NCI-H2081 treated with DMSO at 0.1 percent for 48 hours (cell line): ENCODE measurements around the gene VPS50.
"Not testable (repeated sequence)": the region's sequence is repeated elsewhere in the genome, so short reads cannot be mapped to it uniquely, and the experiment has no call there.

Experiments used
- DNase-seq: peaks from one replicate; lab custom pipeline; 2025; lab: John Stamatoyannopoulos, UW

VPS50 gene

DNA sequence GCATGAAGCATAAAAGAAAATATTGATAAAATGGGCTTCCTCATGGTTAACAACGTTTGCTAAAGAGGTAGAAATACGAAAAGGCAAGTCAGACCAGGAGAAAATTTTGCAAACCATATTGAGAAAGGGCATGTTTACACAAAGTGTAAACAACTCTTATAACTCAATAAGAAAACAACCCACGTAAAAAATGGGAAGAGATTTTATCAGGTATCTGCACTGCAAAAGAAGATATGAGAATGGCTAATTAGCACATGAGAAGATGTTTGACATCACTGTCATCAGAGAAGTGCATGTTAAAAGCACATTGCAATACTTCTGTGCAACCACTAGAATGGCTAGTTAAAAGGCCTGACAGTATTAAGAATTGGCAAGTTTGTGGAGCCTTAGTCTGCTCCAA, 99.5 kb downstream of the VPS50 start:
- DNase-seq, result no peak

DNA sequence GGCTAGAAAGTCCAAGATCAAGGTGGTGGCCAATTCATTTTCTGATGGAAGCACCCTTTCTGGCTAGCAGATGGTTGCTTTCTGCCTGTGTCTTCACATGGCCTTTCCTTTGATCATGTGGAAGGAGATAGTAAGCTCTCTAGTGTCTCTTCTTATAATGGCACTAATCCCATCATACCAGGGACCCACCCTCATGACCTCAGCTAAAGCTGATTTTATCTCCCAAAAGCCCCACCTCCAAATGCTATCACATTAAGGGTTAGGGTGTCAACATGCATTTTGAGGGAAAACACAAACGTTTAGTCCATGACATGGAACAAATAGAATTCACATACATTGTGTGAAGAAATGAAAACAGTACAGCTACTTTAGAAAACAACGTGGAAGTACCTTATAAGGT, 100.0 kb downstream of the VPS50 start:
- no peak for DNase-seq

DNA sequence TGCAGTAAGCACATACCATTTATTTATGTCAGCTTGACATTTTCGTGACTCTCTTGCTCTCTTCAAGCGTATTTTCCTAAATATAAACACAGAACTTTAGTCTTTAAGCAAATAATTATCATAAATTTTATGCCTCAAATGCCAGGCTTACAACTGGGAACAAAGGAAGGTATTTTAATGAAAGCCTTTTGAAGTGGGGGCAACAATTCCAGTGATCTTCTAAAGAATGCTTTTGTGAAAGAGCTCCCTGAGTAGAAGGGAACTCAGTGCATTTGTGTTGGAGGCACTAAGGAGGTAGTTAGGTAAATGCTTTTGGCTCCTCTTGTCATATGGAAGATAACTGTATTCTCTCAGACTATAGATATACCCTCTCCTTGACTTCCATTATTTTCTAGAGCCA, 104.9 kb downstream of the VPS50 start:
- no peak for DNase-seq

DNA sequence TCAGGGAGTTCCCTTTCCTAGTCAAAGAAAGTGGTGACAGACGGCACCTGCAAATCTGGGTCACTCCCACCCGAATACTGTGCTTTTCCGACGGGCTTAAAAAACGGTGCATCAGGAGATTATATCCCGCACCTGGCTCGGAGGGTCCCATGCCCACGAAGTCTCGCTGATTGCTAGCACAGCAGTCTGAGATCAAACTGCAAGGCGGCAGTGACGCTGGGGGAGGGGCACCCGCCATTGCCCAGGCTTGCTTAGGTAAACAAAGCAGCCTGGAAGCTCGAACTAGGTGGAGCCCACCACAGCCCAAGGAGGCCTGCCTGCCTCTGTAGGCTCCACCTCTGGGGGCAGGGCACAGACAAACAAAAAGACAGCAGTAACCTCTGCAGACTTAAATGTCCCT, 110.0 kb downstream of the VPS50 start:
- not testable (repeated sequence) for DNase-seq

DNA sequence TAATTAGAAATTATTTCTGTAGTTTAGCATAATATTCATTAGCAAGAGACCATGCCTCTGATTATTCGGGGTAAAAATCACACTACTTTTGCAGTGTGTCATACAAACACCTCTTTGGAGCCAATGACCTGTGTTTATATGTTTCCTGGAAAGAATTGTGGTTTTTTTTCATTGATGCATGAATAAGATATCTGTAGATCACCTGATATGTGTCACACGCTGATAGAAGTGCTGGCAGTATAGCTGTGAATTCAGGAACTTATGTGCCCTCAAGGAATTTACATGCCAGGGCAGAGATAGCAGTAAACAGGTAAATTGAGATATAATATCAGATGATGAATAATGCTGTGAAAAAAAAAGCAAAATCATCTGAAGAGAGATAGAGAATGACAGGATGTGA, 118.2 kb downstream of the VPS50 start:
- DNase-seq, result no peak

DNA sequence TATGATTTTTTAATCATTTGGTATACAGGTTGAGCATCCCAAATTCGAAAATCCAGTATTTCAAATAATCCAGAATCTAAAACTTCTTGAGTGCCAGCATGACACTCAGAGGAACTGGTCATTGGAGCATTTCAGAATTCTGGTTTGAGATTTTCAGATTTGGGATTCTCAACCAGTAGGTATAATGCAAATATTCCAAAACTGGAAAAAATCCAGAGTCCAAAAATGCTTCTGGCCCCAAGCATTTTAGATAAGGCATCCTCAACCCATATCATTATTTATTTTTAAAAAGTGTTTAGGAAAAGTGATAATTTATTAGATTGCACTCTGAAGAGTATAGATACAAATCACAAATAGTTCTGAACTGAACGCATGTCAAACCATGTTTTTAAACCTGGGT, 120.7 kb downstream of the VPS50 start:
- no peak for DNase-seq

DNA sequence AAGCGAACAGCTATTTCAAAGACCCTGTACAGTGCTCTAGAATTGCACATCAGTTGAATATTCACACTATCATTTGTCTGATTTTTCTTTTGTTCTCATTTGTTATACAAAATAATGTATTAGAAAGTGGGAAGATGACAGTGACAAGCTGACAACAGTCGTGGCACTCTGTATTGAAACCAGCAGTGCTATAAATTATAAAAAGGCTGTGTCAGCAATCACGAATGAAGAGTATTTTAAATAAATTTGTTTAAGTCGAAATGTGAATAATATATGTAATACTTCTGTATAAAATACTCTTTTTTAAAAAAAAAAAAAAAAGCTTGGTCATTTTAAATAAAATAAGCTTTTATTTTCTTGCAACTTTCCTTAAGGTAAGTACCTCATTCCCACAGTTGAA, 122.6 kb downstream of the VPS50 start:
- no peak for DNase-seq

DNA sequence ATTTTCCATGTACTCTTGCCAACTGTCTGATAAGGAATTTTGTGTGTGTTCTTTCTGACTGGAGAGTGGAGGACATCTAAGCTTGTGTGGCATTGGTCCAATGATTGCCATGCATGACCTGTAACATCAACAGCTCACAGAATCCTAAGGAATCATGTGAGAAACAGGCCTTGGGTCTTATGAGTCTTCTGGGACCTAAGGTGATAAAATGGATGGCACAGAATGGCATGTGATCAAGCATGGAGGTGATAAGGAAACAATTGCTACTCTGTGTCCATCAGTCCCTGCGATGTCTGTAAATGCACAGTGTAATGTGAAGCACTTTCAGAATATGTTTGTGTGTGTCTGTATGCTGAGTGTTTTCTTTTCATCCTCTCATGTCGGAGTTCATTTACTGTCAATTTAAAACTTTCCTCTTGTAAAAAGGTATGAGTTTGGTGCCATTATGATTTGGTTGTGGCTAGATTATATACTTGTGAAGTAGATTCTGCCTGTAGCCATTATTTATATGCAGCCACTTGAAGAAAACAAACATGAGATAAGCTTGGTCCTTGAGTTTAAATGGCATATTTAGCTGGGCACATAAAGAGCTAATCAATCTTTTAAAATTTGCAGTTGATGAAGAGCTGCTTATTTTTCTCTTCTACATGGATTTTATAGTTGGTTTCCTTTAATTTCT, 127.5 kb downstream of the VPS50 start:
- DNase-seq, result no peak

DNA sequence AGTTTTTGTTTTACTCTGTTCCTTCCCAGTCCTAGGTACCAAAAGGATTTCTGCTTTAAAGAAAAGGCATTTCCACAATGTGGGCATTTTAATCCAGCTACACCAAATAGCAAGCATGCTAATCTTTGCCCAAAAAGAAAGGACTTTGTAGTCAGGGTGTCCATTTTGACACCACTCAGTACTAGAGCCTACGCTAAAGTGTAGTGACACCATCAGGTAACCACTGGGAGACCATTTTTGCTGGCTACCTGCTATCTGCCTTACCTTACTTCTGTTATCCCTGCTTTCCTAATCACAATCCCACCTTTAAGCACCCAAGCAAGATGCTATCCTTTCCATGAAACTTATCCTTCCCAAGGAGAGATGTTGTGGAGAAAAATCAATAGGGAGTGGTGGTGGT, 129.7 kb downstream of the VPS50 start:
- DNase-seq, result no peak

DNA sequence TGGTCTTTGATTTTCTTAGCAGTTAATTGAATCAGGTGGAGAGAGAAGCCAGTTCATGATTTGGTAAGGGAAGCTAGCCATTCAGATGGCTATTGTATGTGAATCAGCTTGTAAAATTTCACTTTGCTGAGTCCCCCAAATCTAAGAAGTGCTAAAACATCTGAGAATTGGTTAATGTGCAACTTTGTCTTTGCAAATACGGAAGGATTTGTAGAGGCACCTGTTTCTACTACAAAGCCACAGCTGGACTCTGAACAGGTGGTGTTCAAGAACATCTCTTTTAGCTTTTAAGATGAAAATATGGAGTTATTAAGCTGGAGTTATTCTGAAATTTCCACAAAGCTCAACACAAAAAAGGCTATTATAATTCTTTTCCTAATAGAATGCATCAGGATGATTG, 132.6 kb downstream of the VPS50 start:
- DNase-seq, result no peak

DNA sequence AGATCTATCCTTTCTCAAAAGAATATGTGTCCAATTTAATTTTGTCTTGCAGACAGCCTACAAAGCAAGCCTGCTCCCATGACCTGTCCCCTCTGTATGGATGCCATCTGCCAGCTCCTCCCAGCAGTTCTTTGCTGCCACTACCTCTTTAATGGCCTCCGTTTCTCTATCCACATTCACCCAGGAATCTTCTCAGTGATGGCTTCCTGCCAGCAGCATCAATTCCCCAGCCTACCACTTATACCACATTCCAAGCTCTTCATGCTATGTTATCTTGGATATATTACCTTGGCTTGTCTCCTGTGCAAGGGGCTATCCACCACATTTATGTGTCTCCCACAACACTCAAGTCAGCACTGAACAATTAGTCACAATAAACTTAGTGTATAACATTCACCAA, 133.2 kb downstream of the VPS50 start:
- DNase-seq, result no peak

DNA sequence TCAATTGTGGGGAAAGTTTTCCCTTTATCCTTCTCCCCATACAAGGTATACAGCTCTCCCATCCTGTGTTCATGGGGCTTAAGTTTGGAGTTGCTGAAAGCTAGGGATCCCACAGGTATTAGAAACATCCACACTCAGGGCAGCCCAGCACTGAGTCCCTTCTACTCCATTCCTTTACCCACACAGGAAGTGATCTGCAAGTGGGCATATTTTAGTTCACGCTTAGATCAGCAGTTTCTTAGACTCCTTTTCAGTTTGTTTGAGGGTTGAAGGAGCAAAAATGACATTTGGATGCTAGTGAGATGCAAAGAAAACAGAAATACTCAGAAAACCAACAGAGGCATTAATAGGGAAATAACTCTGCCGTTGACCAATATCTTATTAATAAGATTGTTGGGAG, 134.7 kb downstream of the VPS50 start:
- DNase-seq, result no peak

DNA sequence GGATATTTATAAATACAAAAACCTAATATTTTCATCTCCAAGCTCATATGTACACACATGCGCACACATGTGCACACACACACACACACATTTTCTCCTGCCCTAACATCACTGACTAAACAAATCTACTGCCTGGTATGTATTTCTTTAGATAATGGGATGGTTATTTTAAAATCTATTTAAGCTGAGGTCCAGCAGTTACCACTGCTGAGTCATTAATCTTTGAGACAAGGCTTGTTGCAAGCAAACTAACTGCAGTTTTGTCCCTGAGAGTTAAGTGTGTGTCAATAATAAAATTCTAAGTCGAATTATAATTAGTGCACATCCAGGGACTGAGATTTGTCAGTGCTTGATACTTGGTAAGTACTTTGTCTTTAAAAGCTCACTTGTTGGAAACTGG, 135.1 kb downstream of the VPS50 start:
- DNase-seq, result no peak

DNA sequence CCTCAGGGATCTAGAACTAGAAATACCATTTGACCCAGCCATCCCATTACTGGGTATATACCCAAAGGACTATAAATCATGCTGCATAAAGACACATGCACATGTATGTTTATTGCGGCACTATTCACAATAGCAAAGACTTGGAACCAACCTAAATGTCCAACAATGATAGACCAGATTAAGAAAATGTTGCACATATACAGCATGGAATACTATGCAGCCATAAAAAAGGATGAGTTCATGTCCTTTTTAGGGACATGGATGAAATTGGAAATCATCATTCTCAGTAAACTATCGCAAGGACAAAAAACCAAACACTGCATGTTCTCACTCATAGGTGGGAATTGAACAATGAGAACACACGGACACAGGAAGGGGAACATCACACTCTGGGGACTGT, 138.8 kb downstream of the VPS50 start:
- DNase-seq, result not testable (repeated sequence)

DNA sequence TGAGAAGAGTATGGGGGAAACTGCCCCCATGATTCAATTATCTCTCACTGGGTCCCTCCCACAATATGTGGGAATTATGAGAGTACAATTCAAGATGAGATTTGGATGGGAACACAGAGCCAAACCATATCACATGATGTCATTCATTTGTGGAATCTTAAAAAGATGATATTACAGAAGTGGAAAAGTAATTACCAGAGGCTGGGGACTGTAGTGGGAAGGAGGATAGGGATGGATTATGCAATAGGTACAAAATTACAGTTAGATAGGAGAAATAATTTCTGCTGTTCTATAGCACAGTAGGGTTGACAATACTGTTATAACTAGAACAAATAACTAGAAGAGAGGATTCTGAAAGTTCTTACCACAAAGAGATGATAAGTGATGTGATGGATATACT, 141.4 kb downstream of the VPS50 start:
- no peak for DNase-seq

DNA sequence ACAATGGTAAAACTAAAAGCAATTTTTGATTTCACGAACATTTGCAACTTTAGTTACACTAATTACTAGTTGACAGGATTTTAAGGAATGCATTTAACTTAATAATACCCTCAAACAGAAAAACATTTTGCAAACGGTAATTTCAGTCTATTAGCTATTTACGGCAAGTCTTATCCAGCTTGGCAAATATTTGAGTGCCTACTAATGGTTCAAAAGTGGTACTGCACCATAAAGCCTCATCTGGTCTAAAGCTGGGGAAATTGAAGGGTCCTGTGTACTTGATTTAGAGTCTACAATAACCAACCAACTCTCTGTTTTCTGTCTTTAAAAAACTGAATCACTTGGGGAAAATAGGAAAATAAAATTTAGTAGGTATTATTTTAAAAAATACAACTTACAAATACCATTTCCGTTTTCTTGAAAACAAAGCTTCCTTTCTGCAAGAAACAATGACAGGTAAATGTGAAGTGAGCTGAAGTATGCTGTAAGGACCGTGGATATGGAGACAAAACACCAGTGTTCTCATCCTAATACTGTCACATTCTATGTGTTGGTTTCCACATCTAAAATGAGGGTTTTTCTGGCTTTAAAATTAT, 142.3 kb downstream of the VPS50 start:
- peak; percentile 30 for DNase-seq

DNA sequence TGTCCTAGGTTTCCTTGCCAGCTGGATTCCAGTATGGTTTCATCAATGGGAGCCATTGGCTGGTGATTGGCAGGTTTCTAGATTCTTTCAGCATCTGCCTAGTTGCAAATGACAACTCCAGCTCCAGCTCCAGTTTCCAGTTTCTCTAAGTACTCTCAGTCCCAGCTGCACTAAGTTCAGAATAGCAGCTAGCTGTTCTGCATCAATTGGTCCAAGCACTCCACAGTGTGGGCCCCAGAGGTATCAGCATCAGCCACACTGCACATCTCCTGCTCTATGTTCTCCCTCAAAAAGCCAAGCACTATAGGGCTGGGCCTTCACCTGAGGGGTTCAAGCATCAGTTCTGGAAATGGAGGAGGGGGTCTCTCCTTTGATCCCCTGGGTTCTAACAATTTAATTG, 143.4 kb downstream of the VPS50 start:
- no peak for DNase-seq

DNA sequence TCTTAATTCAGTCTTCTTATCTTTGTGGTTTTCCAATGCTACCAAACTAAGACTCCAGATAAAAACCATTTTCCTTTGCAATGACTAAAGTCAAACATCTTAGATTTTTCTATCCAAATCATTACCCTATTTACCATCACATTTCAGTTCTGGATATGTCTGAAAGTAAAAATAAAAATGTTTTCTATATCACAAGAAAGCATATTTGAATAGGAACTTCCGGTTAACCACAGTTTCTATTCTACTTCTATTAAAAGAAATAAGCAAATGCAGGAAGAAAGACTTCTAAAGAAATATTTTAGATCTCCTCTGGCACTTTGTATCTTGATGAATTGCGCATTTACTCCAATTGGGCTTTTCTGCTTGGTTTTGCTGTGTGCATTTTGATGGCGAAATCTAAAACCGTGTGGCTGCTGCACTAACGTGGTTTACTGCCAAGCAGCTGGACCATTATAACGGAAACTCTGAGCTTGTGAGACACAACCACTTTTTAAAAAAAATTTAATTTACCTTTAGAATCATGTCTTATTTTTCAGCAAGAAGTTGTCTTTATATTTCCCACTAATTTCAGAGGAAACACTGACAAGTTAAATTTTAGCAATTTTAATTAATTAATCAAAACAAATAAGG, 146.1 kb downstream of the VPS50 start:
- no peak for DNase-seq

DNA sequence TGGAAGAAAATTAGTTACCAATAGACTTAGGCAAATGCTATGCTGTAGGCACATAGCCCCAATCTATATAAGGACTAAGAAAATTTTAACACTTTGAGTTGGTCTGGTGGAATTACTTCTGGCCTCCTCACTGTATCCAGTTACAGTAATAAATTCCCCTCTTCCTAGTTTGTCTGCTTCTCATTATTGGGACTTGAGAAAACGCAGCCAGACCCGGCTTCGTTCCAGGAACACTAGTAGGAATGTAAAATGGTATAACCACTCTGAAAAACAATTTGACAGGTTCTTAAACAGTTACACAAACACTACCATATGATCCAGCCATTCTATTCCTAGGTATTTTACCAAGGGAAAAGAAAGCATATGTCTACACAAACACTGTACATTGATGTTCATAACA, 150.2 kb downstream of the VPS50 start:
- no peak for DNase-seq

DNA sequence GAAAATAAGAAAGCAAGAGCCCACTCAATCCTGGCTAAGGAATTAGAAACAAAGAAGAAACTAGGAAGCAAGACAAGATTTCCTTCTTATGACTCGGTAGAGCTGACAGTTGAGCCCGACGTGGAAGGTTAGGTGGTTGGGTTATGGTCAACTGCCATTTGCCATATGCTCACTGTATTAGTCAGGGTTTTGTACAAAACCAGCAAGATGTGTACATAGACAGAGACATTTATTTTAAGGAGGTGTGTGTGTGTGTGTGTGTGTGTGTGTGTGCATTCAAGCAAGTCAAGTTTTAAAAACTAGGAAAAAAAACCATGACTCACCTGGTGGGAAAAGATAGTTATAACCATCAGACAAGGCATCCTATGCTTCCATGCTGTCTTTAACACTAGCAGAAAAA, 158.5 kb downstream of the VPS50 start:
- DNase-seq, result no peak

DNA sequence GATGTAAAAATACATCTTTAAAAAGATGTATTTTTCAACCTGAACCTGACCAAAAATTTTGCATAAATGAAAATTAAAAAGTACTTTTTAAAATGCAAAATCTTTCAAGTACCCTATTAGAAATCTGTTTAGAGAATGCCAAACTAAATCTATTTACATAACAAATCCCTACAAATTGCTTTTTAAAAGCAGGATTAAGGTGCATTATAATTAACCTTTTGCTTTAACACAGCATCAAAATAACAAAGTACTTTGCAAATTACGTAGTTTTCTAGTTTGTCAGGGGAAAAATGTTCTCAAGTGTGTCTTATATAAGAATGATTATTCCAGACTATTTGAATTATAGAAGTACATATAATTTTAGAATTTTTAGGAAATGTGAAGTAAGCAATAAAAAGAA, 160.8 kb downstream of the VPS50 start:
- DNase-seq, result no peak

DNA sequence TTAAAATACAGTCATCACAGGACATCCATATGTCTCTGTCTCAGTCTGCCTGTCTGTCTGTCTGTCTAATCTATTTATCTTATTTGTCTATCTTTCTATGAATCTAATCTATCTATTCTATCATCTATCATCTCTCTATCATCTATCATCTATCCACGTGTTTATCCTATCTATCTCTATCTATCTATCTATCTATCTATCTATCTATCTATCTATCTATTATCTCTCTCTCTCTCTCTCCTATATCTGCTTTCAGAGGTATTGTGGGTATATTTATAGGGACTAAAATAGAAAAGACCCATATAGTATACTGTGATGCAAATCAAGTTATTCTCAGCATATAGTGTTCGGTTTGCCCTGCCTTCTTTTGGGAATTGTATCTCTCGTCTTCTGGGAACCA, 167.5 kb downstream of the VPS50 start:
- DNase-seq, result no peak

DNA sequence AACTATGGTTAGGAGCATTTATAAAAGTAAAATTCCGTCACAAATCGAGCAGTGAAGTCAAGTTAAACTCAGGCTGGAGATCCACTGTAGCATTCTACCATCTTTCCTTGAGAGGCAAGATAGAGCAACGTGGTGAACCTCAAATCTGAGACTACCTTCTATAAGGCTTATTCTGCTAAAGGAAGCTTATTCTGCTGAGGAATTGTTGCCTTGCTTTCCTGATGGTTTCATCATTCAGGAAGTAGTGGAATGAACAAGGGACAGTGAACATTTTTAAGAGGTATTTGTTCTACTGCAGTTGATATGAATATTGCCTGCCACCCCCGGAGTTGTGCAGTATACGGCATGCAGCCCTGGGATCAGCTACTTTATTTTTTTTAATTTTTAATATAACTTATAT, 170.8 kb downstream of the VPS50 start:
- DNase-seq, result no peak

DNA sequence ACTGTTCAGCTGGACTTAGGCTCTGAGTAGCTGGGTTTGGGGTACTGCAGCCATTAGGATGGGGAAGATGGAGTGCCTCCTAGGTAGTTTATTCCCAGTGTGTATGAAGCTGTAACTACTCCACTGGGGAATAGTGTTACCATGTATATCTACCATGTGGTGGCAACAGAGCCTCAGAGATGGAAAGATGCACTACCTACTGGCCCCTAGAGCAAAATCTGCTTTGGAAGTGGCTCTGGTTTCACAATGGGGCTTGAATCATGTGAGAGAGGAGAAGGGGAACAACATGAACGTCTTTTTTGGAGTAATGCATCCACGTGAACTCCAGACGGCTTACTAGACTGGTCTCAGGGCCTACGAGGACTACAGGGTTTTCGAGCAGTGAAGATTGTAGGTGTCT, 175.1 kb downstream of the VPS50 start:
- DNase-seq, result no peak
